ENCODE results near the gene RUNX3.

- TF ChIP-seq CTCF (IDR thresholded peaks at IDR 0.05), result no peak
- TF ChIP-seq ATF1 (CRISPR knock-in tag; IDR thresholded peaks at IDR 0.05), result no peak
- TF ChIP-seq ZNF263 (CRISPR knock-in tag; IDR thresholded peaks at IDR 0.05; ENCODE audit: low read depth), result no peak
- no peak for TF ChIP-seq FOXK1 (CRISPR knock-in tag; IDR thresholded peaks at IDR 0.05)
Observed at GRCh38 chr1:24897263-24898151, 32.6 kb downstream of the RUNX3 start.

Measured in WTC11 (cell line).